Right atrium auricular region (tissue), 2 donors: ENCODE results near the gene NTN1. TPM values are rescaled to one million over a fixed set of nuclear protein-coding genes. Genes with fewer than 3 reads are reported as not detected.

Source experiments
- DNase-seq: peaks from one replicate; pipeline ENCODE4 v3.0.0-alpha.2; 2019; ENCODE audit warnings: low spot score
- H3K27ac ChIP-seq, 2 donors: fragments of 200-600 bp; sonication (generic); 1 replicate in 1 of 2; 2 replicates in 1 of 2; pipeline ENCODE4 v1.5.1; 2016 to 2019
- H3K27me3 ChIP-seq, 2 donors: fragments of 200-600 bp; sonication (generic); one replicate each; pipeline versions ENCODE4 v1.5.1 to v1.6.0; 2017 to 2019
- H3K36me3 ChIP-seq: fragments of 200-600 bp; sonication (generic); one replicate; pipeline ENCODE4 v1.5.1; 2016
- H3K4me1 ChIP-seq, 2 donors: fragments of 200-600 bp; sonication (generic); one replicate each; pipeline versions ENCODE4 v1.5.1 to v1.6.0; 2017 to 2019
- H3K4me3 ChIP-seq, 2 donors: fragments of 200-600 bp; sonication (generic); 1 replicate in 1 of 2; 2 replicates in 1 of 2; pipeline ENCODE4 v1.5.1; 2017 to 2019; ENCODE audit warnings: mild to moderate bottlenecking in 1 of 2, moderate library complexity in 1 of 2
- H3K9me3 ChIP-seq, 2 donors: fragments of 200-600 bp; sonication (generic); one replicate each; pipeline ENCODE4 v1.5.1; 2019
- total RNA-seq, 2 donors: library from RNA; depleted of rRNA; stranded (reverse); fragments of >200 nt; gene quantifications; one replicate each; pipeline ENCODE4 v1.1.0, GENCODE V29; 2016
- TF ChIP-seq, protein P1 (sequence below), 2 donors: fragments of 200-600 bp; sonication (generic); IDR thresholded peaks; one replicate each; pipeline ENCODE4 v1.5.1; 2019; ENCODE audit warnings: antibody characterized with exemption in 2 of 2

Gene NTN1
- total RNA-seq, 2 donors from 2014 or later = 142 to 163 TPM

DNA sequence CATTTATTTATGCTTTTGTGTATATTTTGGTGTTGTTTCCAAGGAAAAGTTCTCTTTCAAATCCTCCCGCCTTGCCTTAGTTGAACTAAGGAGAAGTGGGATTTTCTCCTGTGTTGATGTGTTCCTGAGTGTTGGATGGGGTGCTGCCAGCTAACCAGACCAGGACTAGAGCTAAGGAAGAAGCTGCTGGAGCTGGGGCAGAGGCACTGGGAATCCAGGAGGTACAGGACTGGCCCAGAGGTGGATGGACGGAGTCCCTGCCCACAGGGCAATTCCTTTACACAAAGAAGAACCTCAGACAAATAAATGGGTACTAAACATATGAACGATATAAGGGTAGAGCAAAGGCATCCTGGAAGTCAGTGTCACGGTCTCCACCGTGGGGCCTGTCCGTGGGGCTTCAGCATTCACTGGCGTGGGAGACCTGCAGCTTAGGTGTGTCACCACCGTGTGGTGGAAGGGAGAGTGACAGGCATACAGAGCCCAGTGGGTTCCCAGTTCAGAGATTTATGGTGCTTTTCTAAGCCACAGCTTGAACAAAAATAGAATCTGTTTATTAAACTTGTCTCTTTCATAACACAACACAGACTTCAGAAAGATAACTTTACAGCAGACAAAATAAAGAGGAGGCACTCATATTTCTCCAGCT lies 270.7 kb downstream of the NTN1 start:
- H3K36me3 ChIP-seq = no peaks in the 10 kb centered on the region
- H3K4me1 ChIP-seq = peaks cover 0 to 9% of the 10 kb centered on the region in 2 donors
- no peaks in the 10 kb centered on the region for H3K9me3 ChIP-seq
- H3K27ac ChIP-seq = peak overlapping the region; percentile 32 to 44
- no peak overlapping the region for H3K4me3 ChIP-seq
- no peaks in the 10 kb centered on the region for H3K27me3 ChIP-seq
- peak; percentile 60 for DNase-seq
- TF ChIP-seq, protein P1, sequence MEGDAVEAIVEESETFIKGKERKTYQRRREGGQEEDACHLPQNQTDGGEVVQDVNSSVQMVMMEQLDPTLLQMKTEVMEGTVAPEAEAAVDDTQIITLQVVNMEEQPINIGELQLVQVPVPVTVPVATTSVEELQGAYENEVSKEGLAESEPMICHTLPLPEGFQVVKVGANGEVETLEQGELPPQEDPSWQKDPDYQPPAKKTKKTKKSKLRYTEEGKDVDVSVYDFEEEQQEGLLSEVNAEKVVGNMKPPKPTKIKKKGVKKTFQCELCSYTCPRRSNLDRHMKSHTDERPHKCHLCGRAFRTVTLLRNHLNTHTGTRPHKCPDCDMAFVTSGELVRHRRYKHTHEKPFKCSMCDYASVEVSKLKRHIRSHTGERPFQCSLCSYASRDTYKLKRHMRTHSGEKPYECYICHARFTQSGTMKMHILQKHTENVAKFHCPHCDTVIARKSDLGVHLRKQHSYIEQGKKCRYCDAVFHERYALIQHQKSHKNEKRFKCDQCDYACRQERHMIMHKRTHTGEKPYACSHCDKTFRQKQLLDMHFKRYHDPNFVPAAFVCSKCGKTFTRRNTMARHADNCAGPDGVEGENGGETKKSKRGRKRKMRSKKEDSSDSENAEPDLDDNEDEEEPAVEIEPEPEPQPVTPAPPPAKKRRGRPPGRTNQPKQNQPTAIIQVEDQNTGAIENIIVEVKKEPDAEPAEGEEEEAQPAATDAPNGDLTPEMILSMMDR (IDR thresholded peaks at IDR 0.05) = peak; percentile 62 to 89

DNA sequence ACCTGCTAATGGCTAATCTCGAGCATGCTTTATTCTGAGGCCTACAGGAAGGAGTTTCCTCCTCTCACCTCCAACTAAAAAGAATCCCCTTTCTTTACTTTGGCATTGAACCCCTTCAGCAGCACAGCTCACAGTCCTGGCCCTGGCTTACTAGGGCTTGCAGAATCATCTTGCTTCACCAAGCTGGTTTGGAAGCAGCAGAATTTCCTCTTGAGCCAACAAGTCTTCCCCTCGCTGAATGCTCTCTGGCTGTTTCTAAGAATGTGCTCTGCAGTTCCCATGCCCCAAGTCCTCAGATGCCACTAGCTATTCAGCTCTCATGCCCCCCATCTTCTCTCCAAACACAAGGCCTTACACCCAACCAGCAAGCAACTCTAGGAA lies 271.2 kb downstream of the NTN1 start:
- TF ChIP-seq, protein P1 (IDR thresholded peaks at IDR 0.05) = no peak
- H3K9me3 ChIP-seq = no peaks in the 10 kb centered on the region
- no peaks in the 10 kb centered on the region for H3K36me3 ChIP-seq
- DNase-seq = no peak
- peak overlapping the region; percentile 32 to 44 for H3K27ac ChIP-seq
- no peak overlapping the region for H3K4me3 ChIP-seq
- H3K27me3 ChIP-seq = no peaks in the 10 kb centered on the region
- peaks cover 0 to 9% of the 10 kb centered on the region in 2 donors for H3K4me1 ChIP-seq

Other genes with a start within 250 kb of the NTN1 start
- under 1 TPM in 1 of 2 donors, not detected in 1; 0.12 TPM for gene MFSD6L, start 222.1 kb upstream of the NTN1 start, total RNA-seq
- gene PIK3R6, start 153.8 kb upstream of the NTN1 start, total RNA-seq = under 1 TPM in 1 of 2 donors, not detected in 1; 0.51 TPM
- gene PIK3R5, start 55.8 kb upstream of the NTN1 start, total RNA-seq = 1 to 10 TPM; 5.0 to 7.5 TPM